Fibroblast of skin of back (primary cell): ENCODE measurements around the gene ZER1.
A peak's percentile ranks its signal among the peaks of the same experiment; 100 is the strongest.
"Not testable (repeated sequence)": the region's sequence is repeated elsewhere in the genome, so short reads cannot be mapped to it uniquely, and the experiment has no call there.

Experiments
- DNase-seq: peaks from one replicate; pipeline ENCODE4 v3.0.0-alpha.2; 2013

ZER1 gene

GRCh38 chr9:128714586-128715435, 56.9 kb downstream of the ZER1 start:
- DNase-seq: no peak

DNA sequence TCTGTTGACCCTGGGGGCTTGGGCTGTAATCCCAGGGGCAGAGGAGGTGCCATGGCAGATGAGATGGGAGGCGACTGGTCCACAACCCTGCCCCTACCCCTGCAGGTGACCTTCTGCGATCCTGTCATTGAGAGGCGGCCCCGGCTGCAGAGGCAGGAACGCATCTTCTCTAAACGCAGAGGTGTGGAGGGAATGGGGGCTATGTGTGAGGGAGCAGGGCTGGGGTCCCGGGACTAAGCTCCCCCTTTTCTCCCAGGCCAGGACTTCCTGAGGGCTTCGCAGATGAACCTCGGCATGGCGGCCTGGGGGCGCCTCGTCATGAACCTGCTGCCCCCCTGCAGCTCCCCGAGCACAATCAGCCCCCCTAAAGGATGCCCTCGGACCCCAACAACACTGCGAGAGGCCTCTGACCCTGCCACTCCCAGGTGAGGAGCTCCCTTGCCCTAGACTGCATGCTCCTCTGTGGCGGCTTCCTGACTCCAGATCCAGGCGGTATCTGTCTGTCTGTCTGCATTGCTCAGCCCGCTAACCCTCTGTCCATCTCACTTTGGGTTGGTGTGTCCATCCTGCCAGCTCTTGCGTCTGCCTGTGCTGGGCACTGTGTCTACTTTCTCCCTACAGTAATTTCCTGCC, 57.7 kb downstream of the ZER1 start:
- no peak for DNase-seq

DNA sequence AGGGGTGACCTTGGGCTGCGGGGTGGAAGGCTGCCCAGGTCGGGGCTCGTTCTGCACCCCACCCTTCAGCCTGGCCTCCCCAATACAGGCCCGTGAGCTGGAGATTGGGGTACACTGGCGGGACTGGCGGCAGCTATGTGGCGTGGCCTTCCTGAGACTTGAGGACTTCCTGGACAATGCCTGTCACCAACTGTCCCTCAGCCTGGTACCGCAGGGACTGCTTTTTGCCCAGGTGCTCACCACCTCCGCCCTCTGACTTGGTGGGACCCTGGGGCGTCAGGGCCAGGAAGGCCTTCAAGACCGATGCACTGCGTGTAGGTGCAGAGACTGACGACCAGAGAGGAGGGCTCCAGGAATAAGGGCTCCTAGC, 58.3 kb downstream of the ZER1 start:
- DNase-seq: no peak

DNA sequence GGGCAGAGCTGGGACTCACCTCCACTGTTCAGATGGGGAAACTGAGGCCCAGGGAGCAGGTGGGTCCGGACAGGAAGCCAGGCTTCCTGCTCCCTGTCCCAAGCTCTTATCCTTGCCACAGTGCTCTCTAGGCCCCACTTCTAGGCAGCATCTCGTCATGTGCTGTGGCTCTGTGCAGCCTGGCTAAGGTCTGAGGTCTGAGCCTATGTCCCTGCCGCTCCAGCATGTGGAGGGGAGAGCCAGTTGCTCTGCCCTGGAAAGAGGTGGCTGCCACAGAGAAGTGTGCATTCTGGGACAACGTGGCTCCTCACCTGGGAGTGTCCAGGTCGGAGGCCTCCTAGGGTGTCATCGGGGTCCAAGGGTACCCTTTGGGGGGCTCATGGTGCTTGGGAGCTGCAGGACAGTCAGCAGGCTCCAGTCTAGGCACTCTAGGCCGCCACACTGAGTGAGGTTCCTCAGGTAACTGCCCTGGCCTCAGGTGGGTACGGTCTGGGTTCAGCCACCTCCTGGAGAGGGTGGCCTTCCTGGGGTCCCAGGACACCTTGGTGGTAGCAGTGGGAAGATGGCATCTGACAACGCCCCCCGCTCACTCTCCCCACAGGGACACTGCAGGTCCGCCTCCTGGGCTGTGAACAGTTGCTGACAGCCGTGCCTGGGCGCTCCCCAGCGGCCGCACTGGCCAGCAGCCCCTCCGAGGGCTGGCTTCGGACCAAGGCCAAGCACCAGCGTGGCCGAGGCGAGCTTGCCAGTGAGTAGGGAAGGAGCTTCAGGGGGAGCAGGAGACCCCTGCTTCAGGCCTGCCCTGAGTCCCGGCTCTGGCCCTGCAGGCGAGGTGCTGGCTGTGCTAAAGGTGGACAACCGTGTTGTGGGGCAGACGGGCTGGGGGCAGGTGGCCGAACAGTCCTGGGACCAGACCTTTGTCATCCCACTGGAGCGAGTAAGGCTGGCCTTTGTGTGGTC, 59.0 kb downstream of the ZER1 start:
- DNase-seq: no peak

DNA sequence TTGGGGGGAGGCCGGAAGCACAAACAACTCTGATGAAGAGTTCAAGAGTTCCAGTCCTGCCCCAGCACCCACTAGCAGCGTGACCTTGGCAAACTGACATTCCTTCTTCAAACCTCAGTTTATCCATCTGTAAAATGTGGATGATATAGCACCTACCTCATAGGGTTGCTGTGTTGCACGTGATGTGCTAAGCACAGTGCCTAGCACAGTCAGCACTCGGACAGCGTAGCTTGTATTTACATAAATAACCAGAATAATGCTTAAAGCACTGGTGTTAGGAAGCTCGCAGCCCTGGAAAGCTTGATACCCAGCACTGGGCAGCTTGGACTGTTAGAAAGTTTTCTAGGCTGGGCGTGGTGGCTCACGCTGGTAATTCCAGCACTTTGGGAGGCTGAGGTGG, 64.3 kb downstream of the ZER1 start:
- no peak for DNase-seq

GRCh38 chr9:128706671-128707381, 64.9 kb downstream of the ZER1 start:
- DNase-seq: no peak

- DNase-seq: no peak
These were observed 65.7 kb downstream of the ZER1 start for GRCh38 chr9:128706045-128706444.

DNA sequence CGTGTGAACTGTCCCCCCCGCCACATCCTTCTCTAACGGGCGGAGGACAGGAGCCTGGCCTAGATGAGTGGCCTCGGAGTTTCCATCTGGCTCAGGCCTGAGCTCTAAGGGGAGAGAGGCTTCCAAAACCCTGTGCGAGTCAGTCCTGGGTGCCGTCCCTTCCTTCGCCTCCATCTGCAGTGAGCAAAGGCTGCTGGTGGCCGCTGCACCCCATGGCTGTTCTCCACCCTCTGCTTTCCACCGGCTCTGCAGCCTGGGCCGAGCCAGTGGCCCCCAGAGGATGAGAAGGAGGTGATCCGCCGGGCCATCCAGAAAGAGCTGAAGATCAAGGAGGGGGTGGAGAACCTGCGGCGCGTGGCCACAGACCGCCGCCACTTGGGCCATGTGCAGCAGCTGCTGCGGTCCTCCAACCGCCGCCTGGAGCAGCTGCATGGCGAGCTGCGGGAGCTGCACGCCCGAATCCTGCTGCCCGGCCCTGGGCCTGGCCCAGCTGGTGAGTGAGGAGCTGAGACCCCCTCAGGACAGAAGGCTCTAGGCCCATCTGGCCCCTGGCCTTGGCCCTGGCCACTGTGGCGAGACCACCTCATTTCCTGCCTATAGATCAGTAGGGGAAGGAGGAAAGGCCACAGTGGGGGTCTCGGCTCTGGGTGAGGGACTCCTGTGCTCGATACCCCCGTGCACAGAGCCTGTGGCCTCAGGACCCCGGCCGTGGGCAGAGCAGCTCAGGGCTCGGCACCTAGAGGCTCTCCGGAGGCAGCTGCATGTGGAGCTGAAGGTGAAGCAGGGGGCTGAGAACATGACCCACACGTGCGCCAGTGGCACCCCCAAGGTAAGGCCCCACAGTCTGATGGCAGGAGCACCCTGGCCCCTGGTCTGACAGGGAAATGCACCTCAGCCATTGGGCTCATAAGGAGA, 66.4 kb downstream of the ZER1 start:
- no peak for DNase-seq

DNA sequence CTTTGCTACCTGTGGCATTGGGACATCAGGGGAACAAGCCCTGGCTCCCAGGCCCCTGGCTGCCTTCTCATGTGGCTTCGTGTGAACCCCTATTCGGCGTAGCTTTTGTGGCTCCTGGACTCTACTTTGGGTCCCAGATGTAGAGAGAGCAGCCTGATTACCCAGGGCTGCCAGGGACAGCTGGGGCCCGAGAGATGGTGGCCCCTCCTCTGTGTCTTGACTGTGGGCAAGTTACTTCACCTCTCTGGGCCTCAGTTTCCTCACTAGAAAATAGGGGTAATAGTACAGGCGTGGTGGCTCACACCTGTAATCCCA, 67.4 kb downstream of the ZER1 start:
- DNase-seq: no peak

GRCh38 chr9:128703616-128704355, 67.9 kb downstream of the ZER1 start:
- DNase-seq: no peak

- peak; percentile 51 for DNase-seq
These were observed 68.6 kb downstream of the ZER1 start for GRCh38 chr9:128702949-128703615.

DNA sequence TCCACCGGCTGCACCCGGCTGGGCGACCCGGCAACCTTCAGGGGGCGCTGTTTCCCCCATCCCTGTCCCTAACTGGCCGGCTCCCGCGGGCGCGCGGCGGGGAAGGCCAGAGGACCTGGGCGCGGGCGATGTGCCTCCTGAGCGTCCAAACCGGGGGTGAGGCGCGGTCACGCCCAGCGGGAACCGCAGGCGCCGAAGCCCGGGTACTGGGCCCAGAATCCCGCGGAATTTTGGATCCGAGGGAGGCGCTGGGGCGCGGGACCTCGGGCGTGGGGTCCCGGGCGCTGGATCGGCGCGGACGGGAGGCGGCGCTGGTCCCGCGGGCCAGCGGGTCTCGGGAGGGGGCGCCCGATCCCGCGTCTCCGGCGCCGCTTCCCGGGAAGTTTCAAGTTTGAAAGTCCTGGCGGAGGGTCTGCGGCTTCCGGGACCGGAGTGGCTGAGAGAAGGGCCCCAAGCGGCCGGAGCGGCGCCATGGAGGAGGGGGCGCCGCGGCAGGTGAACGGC, 69.2 kb downstream of the ZER1 start, which contains the start of gene PKN3:
Gene PKN3 (plus strand): TSS at position 59 of the 504 bp plus-strand sequence. CDS start 413 bp downstream, at position 472.
- DNase-seq: peak; percentile 81

DNA sequence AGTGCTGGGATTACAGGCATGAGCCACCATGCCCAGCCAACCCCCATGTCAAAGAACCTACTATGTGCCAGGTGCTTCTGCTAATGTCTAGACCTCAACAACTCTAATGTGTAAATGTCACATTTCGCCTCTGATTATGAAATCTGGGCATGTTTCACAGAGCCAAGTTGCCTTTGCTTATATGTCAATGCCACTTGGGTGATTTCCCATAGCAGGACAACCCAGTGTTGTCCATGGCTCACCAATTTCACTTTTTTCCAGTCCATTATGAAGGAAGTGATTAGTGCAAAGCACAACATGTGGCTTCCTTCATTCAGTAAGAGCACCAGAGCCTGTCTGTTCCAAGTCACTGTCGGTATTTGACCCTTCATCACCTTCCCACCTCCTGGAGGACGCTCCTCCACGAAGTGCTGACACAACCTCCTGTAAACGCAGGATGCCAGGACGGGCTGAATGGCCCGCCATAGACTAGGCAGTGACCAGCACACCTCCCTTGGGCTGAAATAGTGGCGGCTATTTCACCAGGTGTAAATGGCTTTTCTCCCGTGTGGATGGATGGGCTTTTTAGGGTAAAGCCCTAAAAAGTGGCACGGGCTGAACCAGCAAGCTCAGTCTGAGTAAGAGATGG, 70.4 kb downstream of the ZER1 start:
- DNase-seq: no peak

DNA sequence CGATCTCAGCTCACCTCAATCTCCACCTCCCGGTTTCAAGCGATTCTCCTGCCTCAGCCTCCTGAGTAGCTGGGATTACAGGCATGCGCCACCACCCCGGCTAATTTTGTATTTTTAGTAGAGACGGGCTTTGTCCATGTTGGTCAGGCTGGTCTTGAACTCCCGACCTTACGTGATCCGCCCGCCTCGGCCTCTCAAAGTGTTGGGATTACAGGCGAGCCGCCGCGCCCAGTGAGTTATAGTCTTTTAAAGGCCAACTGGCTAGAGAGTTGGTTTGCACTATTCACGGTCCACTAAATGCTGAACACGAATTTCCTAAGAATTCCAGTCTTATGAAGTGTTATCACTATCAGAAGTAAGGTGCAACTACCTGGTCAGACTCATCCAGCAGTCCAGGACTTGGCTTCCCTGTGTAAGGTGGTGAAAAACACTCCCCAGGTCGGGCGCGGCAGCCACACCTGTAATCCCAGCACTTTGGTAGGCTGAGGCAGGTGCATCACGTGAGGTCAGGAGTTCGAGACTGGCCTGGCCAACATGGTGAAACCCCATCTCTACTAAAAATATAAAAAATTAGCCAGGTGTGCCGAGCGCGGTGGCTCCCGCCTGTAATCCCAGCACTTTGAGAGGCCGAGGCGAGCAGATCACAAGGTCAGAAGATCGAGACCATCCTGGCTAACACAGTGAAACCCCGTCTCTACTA, 72.5 kb downstream of the ZER1 start:
- DNase-seq: not testable (repeated sequence)

DNA sequence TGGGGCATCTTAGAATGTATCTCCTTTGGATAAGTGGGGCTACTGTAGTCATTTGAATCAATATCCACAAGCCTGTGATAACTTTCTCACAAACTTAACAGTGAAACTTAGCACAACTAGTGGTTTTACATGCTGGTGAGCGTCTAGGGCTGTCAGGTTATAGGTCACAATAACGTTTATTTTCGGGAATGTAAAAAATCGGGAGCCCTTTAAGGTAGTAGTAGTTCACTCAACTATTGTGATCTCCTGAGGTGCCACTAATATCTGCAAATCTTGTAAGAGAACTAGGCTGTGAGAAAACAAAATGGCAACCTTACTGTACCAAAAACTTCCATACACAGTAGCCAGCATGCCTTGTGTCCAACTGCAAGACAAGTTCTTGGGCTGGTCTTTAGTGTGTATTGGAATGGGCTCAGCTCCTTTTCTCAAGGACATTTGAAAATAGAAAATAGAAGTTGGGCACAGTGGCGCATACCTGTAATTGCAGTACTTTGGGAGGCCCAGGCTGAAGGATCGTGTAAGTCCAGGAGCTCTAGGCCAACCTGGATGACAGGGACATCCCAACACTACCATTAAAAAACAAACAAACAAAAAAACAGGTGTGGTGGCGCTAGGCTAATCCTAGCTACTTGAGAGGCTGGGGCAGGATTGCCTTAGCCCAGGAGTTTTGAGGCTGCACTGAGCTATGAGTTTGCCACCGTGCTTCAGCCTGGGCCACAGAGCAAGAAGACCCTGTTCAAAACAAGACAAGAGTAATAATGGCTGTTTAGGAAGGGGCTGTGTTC, 74.6 kb downstream of the ZER1 start:
- no peak for DNase-seq

- no peak for DNase-seq
These were observed 77.4 kb downstream of the ZER1 start for GRCh38 chr9:128694344-128694743.

DNA sequence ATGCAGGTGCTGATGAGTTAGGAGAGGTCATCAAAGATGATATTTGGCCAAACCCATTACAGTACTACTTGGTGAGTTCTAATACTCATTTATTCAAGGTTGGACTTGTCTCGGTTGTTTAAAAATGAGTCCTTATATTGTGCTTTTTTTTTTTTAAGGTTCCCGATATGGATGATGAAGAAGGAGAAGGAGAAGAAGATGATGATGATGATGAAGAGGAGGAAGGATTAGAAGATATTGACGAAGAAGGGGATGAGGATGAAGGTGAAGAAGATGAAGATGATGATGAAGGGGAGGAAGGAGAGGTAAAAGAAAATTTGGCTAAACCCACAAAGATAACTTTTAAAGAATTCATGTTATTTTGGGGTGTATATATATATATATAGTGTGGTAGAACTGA, 78.0 kb downstream of the ZER1 start:
- not testable (repeated sequence) for DNase-seq

DNA sequence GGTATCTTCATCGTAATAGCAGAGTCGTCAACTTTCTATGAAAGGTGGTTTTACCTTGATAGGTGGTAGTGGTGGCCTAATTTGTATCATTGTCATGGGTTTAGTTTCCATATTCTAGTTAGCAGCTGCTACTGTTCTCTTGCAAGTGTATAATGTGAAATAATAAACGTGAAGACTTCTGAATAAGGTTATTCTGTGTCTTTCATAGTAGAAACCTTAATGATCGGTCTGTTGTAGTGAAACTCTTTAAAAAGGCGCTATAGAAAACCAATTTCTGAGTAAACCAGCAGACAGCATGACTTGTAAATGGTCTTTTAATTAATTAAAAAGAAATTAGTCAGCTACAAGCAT, 81.1 kb downstream of the ZER1 start:
- no peak for DNase-seq
